GM21576 (cell line): ENCODE results near the gene NAA30.
"Not testable (repeated sequence)": the region's sequence is repeated elsewhere in the genome, so short reads cannot be mapped to it uniquely, and the experiment has no call there.

Experiments used
- ATAC-seq: cut with Tn5 transposase; IDR thresholded peaks from one replicate; pipeline ENCODE4 v1.9.1; 2021; ENCODE audit warnings: mild to moderate bottlenecking, moderate library complexity; ENCODE audit not compliant: unreplicated experiment

The NAA30 gene

GRCh38 chr14:57390037-57390805, at the start of gene NAA30:
NAA30 (plus strand) TSS chr14:57390586; CDS start chr14:57390958, 372 bp downstream.
- ATAC-seq: peak; percentile 78

GRCh38 chr14:57343545-57344297, 46.7 kb upstream of the NAA30 start:
- not testable (repeated sequence) for ATAC-seq

- no peak for ATAC-seq
Observed at GRCh38 chr14:57345106-57345505, 45.3 kb upstream of the NAA30 start.

GRCh38 chr14:57346741-57347140, 43.6 kb upstream of the NAA30 start:
- ATAC-seq: no peak

- ATAC-seq: no peak
Observed at GRCh38 chr14:57352396-57353170, 37.8 kb upstream of the NAA30 start.

GRCh38 chr14:57355081-57355800, 35.1 kb upstream of the NAA30 start:
- no peak for ATAC-seq

GRCh38 chr14:57362361-57362760, 28.0 kb upstream of the NAA30 start:
- no peak for ATAC-seq

GRCh38 chr14:57364659-57365450, 25.5 kb upstream of the NAA30 start:
- ATAC-seq: no peak

- not testable (repeated sequence) for ATAC-seq
Observed at GRCh38 chr14:57370187-57370586, 20.2 kb upstream of the NAA30 start.

- ATAC-seq: no peak
Observed at GRCh38 chr14:57371013-57371412, 19.4 kb upstream of the NAA30 start.

GRCh38 chr14:57375156-57375555, 15.2 kb upstream of the NAA30 start:
- no peak for ATAC-seq

- ATAC-seq: no peak
Observed at GRCh38 chr14:57378661-57379060, 11.7 kb upstream of the NAA30 start.

GRCh38 chr14:57380935-57381334, 9.5 kb upstream of the NAA30 start:
- ATAC-seq: no peak

GRCh38 chr14:57382283-57382682, 8.1 kb upstream of the NAA30 start:
- ATAC-seq: no peak

- ATAC-seq: no peak
Observed at GRCh38 chr14:57383125-57383745, 7.2 kb upstream of the NAA30 start.

- ATAC-seq: no peak
Observed at GRCh38 chr14:57388067-57388466, 2.3 kb upstream of the NAA30 start.

- ATAC-seq: no peak
Observed at GRCh38 chr14:57389646-57390036, 745 bp upstream of the NAA30 start.

GRCh38 chr14:57390806-57391516, 575 bp downstream of the NAA30 start:
- peak; percentile 40 for ATAC-seq
